ENCODE measurements around the gene NXPH2. TPM values are rescaled to one million over a fixed set of nuclear protein-coding genes. Genes with fewer than 3 reads are reported as not detected.

The NXPH2 gene
- total RNA-seq: not detected in 2 replicates

GRCh38 chr2:138779781-138780445 is at the start of gene NXPH2:
Gene NXPH2, minus strand, starts transcription at chr2:138780390. Its CDS starts 149 bp downstream, at chr2:138780241.
- intact Hi-C loops (cut with micrococcal nuclease): no loop called here

GRCh38 chr2:138829326-138829919 is 49.2 kb upstream of the NXPH2 start:
- intact Hi-C loops (cut with micrococcal nuclease): no loop called here

GRCh38 chr2:138827426-138828054 is 47.4 kb upstream of the NXPH2 start:
- intact Hi-C loops (cut with micrococcal nuclease): loop anchor here (1.0 to 2.0 kb wide), 2 partner anchors 879 to 917 kb away; no protein-coding TSS in a partner anchor

- intact Hi-C loops (cut with micrococcal nuclease): no loop called here
These were observed 43.5 kb upstream of the NXPH2 start for GRCh38 chr2:138823666-138824065.

- intact Hi-C loops (cut with micrococcal nuclease): no loop called here
These were observed 39.8 kb upstream of the NXPH2 start for GRCh38 chr2:138819964-138820363.

GRCh38 chr2:138818556-138818955 is 38.4 kb upstream of the NXPH2 start:
- intact Hi-C loops (cut with micrococcal nuclease): no loop called here

- intact Hi-C loops (cut with micrococcal nuclease): no loop called here
These were observed 34.1 kb upstream of the NXPH2 start for GRCh38 chr2:138814123-138814898.

- intact Hi-C loops (cut with micrococcal nuclease): no loop called here
These were observed 31.2 kb upstream of the NXPH2 start for GRCh38 chr2:138811431-138811830.

GRCh38 chr2:138794724-138795123 is 14.5 kb upstream of the NXPH2 start:
- intact Hi-C loops (cut with micrococcal nuclease): no loop called here

- intact Hi-C loops (cut with micrococcal nuclease): loop anchor here (1.0 to 5.0 kb wide), 2 partner anchors 840 to 921 kb away; no protein-coding TSS in a partner anchor
These were observed 7.0 kb upstream of the NXPH2 start for GRCh38 chr2:138787053-138787666.

- intact Hi-C loops (cut with micrococcal nuclease): no loop called here
These were observed 2.2 kb upstream of the NXPH2 start for GRCh38 chr2:138782383-138782782.

- intact Hi-C loops (cut with micrococcal nuclease): no loop called here
These were observed 718 bp upstream of the NXPH2 start for GRCh38 chr2:138780908-138781307.

GRCh38 chr2:138780446-138780880 is 273 bp upstream of the NXPH2 start:
- intact Hi-C loops (cut with micrococcal nuclease): no loop called here

GRCh38 chr2:138779406-138779780 is 797 bp downstream of the NXPH2 start:
- intact Hi-C loops (cut with micrococcal nuclease): no loop called here

- intact Hi-C loops (cut with micrococcal nuclease): no loop called here
These were observed 2.2 kb downstream of the NXPH2 start for GRCh38 chr2:138777996-138778395.

- intact Hi-C loops (cut with micrococcal nuclease): no loop called here
These were observed 4.5 kb downstream of the NXPH2 start for GRCh38 chr2:138775736-138776135.

GRCh38 chr2:138771534-138771933 is 8.7 kb downstream of the NXPH2 start:
- intact Hi-C loops (cut with micrococcal nuclease): no loop called here

GRCh38 chr2:138767101-138767500 is 13.1 kb downstream of the NXPH2 start:
- intact Hi-C loops (cut with micrococcal nuclease): no loop called here

GRCh38 chr2:138766464-138766863 is 13.7 kb downstream of the NXPH2 start:
- intact Hi-C loops (cut with micrococcal nuclease): no loop called here

- intact Hi-C loops (cut with micrococcal nuclease): no loop called here
These were observed 16.2 kb downstream of the NXPH2 start for GRCh38 chr2:138763971-138764370.

- intact Hi-C loops (cut with micrococcal nuclease): no loop called here
These were observed 17.7 kb downstream of the NXPH2 start for GRCh38 chr2:138762533-138762932.
